Lung (tissue), 16 donors: ENCODE data around the gene SYNGAP1. TPM values are rescaled to one million over a fixed set of nuclear protein-coding genes. Genes with fewer than 3 reads are reported as not detected.
"Not testable (repeated sequence)": the region's sequence is repeated elsewhere in the genome, so short reads cannot be mapped to it uniquely, and the experiment has no call there.

ENCODE experiments used
- ATAC-seq: fragments of 200-7000 bp; cut with Tn5 transposase; one replicate; pipeline ENCODE4 v1.9.1; 2020; ENCODE audit warnings: moderate number of reproducible peaks; ENCODE audit not compliant: insufficient read depth, low FRiP score
- DNase-seq, 3 donors: peaks; one replicate each; pipeline ENCODE4 v3.0.0-alpha.2; 2013 to 2017
- H3K27ac ChIP-seq, 2 donors: one replicate each; pipeline ENCODE4 v1.5.1; 2013; ENCODE audit warnings: mild to moderate bottlenecking in 2 of 2, moderate library complexity in 2 of 2, control low read depth in 1 of 2, inconsistent platforms in 1 of 2, low read depth in 1 of 2, low read length in 1 of 2
- H3K27me3 ChIP-seq, 3 donors: one replicate each; pipeline ENCODE4 v1.5.1; 2013; ENCODE audit warnings: low read length in 2 of 3; ENCODE audit not compliant: control insufficient read depth in 3 of 3, insufficient read depth in 3 of 3
- H3K36me3 ChIP-seq, 4 donors: one replicate each; pipeline ENCODE4 v1.5.1; 2013; ENCODE audit warnings: low read length in 4 of 4, mild to moderate bottlenecking in 1 of 4, moderate library complexity in 1 of 4; ENCODE audit not compliant: control insufficient read depth in 4 of 4, insufficient read depth in 4 of 4
- H3K4me1 ChIP-seq, 5 donors: one replicate each; pipeline ENCODE4 v1.5.1; 2013; ENCODE audit warnings: low read length in 5 of 5, mild to moderate bottlenecking in 2 of 5, moderate library complexity in 1 of 5; ENCODE audit not compliant: control insufficient read depth in 5 of 5, insufficient read depth in 5 of 5
- H3K4me3 ChIP-seq: one replicate; pipeline ENCODE4 v1.5.1; 2013; ENCODE audit warnings: mild to moderate bottlenecking, control low read depth, moderate library complexity
- H3K9ac ChIP-seq, 2 donors: one replicate each; pipeline ENCODE4 v1.5.1; 2013; ENCODE audit warnings: low read length in 2 of 2, control low read depth in 1 of 2; ENCODE audit not compliant: insufficient read depth in 1 of 2
- H3K9me3 ChIP-seq, 4 donors: one replicate each; pipeline ENCODE4 v1.5.1; 2013; ENCODE audit warnings: low read length in 3 of 4, mild to moderate bottlenecking in 1 of 4, moderate library complexity in 1 of 4; ENCODE audit not compliant: control insufficient read depth in 4 of 4, insufficient read depth in 3 of 4
- whole genome bisulfite sequencing, 2 donors: extraction: QIAGEN DNeasy Blood & Tissue Kit; methylation state at CpG; one replicate each; pipeline ENCODE4 v1.1.7; 2013; 5-methylcytosine and 5-hydroxymethylcytosine counted together
- long read RNA-seq, 5 donors: transcript quantifications; one replicate each; lab custom pipeline, GENCODE V29; 2026
- polyA plus RNA-seq, 2 donors: library from polyadenylated mRNA; stranded (reverse); fragments of 200-250 nt; gene quantifications; one replicate each; pipeline ENCODE4 v1.2.1, GENCODE V29; 2013
- total RNA-seq, 2 donors: library from RNA; depleted of rRNA in 1 of 2; stranded (reverse); fragments of >200 nt in 1 of 2; gene quantifications; one replicate each; pipeline ENCODE4 v1.2.1, GENCODE V29; 2014 to 2021
- TF ChIP-seq, protein P1 (sequence below): IDR thresholded peaks from 2 replicates; pipeline ENCODE4 v1.5.1; 2012; ENCODE audit warnings: mild to moderate bottlenecking; ENCODE audit errors: control extremely low read depth, extremely low read depth
- donor health status: control.
- donor health status: control.
- donor health status: Bipolar disorder and iron deficiency.
- donor health status: healthy.
- donor health status: DM: yes; HTN: yes; CAD: no.

The SYNGAP1 gene
- total RNA-seq (10 to 100 TPM; 10.8 to 32.0 TPM), polyA plus RNA-seq (10 to 100 TPM in 1 of 2 donors, 1 to 10 TPM in 1; 9.2 to 13.2 TPM)
- long read RNA-seq, donor 1, partial matches to known transcripts: 13 of 14 reads
- long read RNA-seq, donor 1, other reads (novel, unspliced or antisense): 0 of 14 reads
- long read RNA-seq, donor 2: 0 reads
- long read RNA-seq, donor 3, partial matches to known transcripts: 0 of 1 reads
- long read RNA-seq, donor 3, other reads (novel, unspliced or antisense): 0 of 1 reads
- long read RNA-seq, donor 4, partial matches to known transcripts: 0 of 1 reads
- long read RNA-seq, donor 4, other reads (novel, unspliced or antisense): 0 of 1 reads
- long read RNA-seq, donor 5, partial matches to known transcripts: 0 of 1 reads
- long read RNA-seq, donor 5, other reads (novel, unspliced or antisense): 0 of 1 reads

DNA sequence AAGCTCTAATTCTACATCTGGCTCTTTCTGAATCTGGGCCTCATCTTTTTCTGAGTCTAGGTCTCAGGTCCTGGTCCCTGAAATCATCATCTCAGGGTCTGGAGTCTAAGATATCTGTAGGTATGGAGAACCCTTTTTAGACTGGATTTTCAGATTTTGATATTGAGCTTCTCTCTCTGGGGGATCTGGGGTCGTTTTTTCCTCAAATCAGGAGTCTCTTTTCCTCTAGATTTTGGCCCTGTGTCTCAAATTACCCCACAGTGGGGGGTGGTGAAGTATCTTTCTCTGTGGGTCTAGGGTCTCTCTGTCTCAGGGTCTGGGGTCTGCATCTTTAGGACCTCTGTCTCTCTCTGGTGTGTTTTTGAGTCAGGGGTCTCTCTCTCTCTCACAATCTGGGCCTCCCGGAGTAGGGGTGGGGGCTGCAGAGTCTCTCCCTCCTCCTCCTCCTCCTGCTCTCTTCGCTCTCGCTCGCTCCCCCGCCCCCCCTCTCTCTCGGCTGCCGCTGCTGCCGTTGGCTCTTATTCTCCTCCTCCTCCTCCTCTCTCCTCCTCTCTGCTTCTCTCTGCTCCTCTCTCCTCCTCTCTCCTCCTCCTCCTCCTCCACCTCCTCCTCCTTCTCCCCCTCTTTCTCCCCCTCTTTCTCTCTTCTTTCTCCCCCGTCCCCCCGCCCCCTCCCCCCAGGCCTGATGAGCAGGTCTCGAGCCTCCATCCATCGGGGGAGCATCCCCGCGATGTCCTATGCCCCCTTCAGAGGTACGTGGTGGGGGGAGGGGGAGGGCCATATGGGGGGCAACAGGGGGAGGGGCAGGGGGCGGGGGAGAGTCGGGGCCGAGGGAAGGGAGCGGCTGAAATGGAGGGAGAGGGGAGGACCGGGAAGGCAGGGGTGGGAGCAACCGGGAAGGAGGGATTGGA lies at the start of gene SYNGAP1:
Gene SYNGAP1 (plus strand): TSS at position 486 of the 911 bp plus-strand sequence. CDS start 200 bp downstream, at position 686.
- 6 to 7% methylated on average over 18 to 21 of the region's 22 CpGs for WGBS, 2 donors
- no peak for ATAC-seq
- H3K9ac ChIP-seq: peak within 1 kb of the TSS in 1 of 2 donors; percentile 46
- H3K9me3 ChIP-seq: no peaks in the 10 kb centered on the region
- no peaks in the 10 kb centered on the region for H3K27me3 ChIP-seq
- H3K27ac ChIP-seq: peak within 1 kb of the TSS in 1 of 2 donors; percentile 93
- H3K4me3 ChIP-seq: no peak within 1 kb of the TSS
- peaks cover 7 to 46% (median 20%) of the 10 kb centered on the region in 5 donors for H3K4me1 ChIP-seq
- DNase-seq: peak; percentile 79 to 92 (median 81)
- TF ChIP-seq, protein P1, sequence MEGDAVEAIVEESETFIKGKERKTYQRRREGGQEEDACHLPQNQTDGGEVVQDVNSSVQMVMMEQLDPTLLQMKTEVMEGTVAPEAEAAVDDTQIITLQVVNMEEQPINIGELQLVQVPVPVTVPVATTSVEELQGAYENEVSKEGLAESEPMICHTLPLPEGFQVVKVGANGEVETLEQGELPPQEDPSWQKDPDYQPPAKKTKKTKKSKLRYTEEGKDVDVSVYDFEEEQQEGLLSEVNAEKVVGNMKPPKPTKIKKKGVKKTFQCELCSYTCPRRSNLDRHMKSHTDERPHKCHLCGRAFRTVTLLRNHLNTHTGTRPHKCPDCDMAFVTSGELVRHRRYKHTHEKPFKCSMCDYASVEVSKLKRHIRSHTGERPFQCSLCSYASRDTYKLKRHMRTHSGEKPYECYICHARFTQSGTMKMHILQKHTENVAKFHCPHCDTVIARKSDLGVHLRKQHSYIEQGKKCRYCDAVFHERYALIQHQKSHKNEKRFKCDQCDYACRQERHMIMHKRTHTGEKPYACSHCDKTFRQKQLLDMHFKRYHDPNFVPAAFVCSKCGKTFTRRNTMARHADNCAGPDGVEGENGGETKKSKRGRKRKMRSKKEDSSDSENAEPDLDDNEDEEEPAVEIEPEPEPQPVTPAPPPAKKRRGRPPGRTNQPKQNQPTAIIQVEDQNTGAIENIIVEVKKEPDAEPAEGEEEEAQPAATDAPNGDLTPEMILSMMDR: no peak
- peaks cover 0 to 19% (median 11%) of the 10 kb centered on the region in 4 donors for H3K36me3 ChIP-seq

DNA sequence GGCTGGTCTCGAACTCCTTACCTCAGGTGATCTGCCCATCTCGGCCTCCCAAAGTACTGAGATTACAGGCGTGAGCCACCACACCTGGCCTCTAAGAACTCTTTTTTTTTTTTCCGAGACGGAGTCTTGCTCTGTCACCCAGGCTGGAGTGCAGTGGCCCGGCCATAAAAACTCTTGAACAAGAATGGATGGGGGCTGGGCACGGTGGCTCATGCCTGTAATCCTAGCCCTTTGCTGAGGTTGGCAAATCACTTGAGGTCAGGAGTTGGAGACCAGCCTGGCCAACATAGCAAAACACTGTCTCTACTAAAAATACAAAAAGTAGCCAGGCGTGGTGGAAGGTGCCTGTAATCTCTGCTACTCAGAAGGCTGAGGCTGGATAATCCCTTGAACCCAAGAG lies 48.0 kb upstream of the SYNGAP1 start:
- 77 to 93% methylated on average over 8 of the region's 8 CpGs for WGBS, 2 donors
- peaks cover 0 to 18% (median 5%) of the 10 kb centered on the region in 5 donors for H3K4me1 ChIP-seq
- not testable (repeated sequence) for H3K36me3 ChIP-seq, H3K9me3 ChIP-seq, ATAC-seq, H3K27ac ChIP-seq, H3K27me3 ChIP-seq, DNase-seq, H3K9ac ChIP-seq, H3K4me3 ChIP-seq

DNA sequence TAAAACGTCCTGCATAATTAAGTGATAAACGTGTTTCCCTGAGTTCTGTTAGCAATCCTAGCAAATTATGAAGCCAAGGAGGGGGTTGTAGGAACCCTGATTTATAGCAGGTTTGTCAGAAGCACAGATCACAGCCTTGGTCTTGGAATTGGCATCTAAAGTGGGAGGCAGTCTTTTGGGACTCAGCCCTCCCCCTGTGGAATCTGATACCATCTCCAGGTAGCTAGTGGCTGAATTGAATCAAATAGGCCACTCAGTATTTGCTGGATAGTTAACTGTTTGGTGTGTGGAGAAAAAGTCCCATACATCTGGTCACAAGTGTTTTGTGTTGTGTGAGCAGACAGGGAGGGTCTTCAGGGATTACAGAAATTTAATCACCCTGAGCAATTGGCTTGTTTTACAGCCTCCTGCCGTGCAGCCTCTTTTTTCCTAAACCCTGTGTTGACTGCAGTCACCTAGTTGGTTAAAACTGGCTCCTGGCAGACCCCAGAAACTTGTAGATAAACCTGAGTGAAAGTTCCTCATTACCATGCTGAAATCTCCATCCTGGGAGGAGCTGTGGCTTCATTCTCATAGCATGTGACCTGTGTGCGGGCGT lies 47.2 kb upstream of the SYNGAP1 start:
- no peak for ATAC-seq
- Histone ChIP-seq H3K36me3 (no peaks in the 10 kb centered on the region), H3K4me3 (no peak overlapping the region), H3K27ac (no peak overlapping the region), H3K27me3 (no peaks in the 10 kb centered on the region), H3K9me3 (no peaks in the 10 kb centered on the region), H3K9ac (no peak overlapping the region), H3K4me1 (peaks cover 0 to 18% (median 5%) of the 10 kb centered on the region in 5 donors)
- TF ChIP-seq, protein P1: no peak
- WGBS, 2 donors: 37 to 53% methylated on average over 5 of the region's 5 CpGs
- no peak for DNase-seq
